GM12892 (cell line): ENCODE results near the gene ZCCHC2.

Source experiments
- POLR2A ChIP-seq: IDR thresholded peaks from 2 replicates; pipeline ENCODE4 v1.6.1; 2011; ENCODE audit warnings: low read depth, low read length, control low read depth
- POLR2AphosphoS5 ChIP-seq: IDR thresholded peaks from 2 replicates; pipeline ENCODE4 v1.6.1; 2011; ENCODE audit warnings: low read depth, low read length, control low read depth

DNA sequence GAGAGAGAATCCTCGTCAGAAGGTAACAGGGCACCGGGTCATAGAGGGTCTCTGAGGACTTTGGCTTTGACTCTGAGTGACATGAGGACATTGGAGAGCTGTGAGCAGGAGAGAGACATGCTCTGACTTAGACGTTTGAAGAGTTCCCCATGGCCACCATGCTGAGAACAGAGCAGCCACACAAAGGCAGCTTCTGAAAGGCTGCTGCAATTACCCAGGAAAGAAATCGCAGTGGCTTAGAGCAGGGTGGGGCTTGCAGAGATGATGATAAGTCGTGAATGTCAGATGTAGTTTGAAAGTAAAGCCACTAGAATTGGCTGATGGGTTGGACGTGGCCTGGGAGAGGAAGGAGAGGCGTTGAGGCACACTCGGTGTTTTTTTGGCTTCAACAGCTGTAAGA is 79.0 kb downstream of the ZCCHC2 start:
- TF ChIP-seq POLR2AphosphoS5 (no peak), POLR2A (no peak)
